GM23338 (cell line): ENCODE results near the gene SPIRE1. TPM values are rescaled to one million over a fixed set of nuclear protein-coding genes. Genes with fewer than 3 reads are reported as not detected.

Experiments
- ATAC-seq: fragments of 200-7000 bp; cut with Tn5 transposase; 3 replicates; pipeline ENCODE4 v1.9.1; 2020
- DNase-seq: peaks from one replicate; pipeline ENCODE4 v3.0.0-alpha.2; 2015; ENCODE audit warnings: low spot score
- H2AFZ ChIP-seq: fragments of 200-600 bp; sonication (generic); 2 replicates; pipeline ENCODE4 v1.8.0; 2016; ENCODE audit warnings: antibody characterized with exemption, mild to moderate bottlenecking, moderate library complexity
- H3F3A ChIP-seq: fragments of 200-600 bp; sonication (generic); replicated peaks from 2 replicates; pipeline ENCODE4 v1.8.0; 2017; ENCODE audit warnings: antibody characterized with exemption, mixed run types, low read depth
- H3K27ac ChIP-seq: fragments of 200-600 bp; sonication (generic); 2 replicates; pipeline ENCODE4 v1.6.1; 2016; ENCODE audit warnings: low read depth
- H3K27me3 ChIP-seq: fragments of 200-600 bp; sonication (generic); 2 replicates; pipeline ENCODE4 v1.8.0; 2016; ENCODE audit warnings: mild to moderate bottlenecking, mixed run types, moderate library complexity; ENCODE audit not compliant: insufficient read depth
- H3K36me3 ChIP-seq: fragments of 200-600 bp; sonication (generic); 2 replicates; pipeline ENCODE4 v1.8.0; 2016; ENCODE audit warnings: mild to moderate bottlenecking; ENCODE audit not compliant: insufficient read depth
- H3K4me1 ChIP-seq: fragments of 200-600 bp; sonication (generic); 2 replicates; pipeline ENCODE4 v1.8.0; 2016; ENCODE audit warnings: mild to moderate bottlenecking, moderate library complexity; ENCODE audit not compliant: insufficient read depth
- H3K4me2 ChIP-seq: fragments of 200-600 bp; sonication (generic); 2 replicates; pipeline ENCODE4 v1.7.1; 2017; ENCODE audit warnings: mixed run types
- H3K4me3 ChIP-seq: fragments of 200-600 bp; sonication (generic); 2 replicates; pipeline ENCODE4 v1.6.1; 2016; ENCODE audit warnings: mixed run types
- H3K79me2 ChIP-seq: fragments of 200-600 bp; sonication (generic); replicated peaks from 2 replicates; pipeline ENCODE4 v1.8.0; 2017; ENCODE audit warnings: mild to moderate bottlenecking; ENCODE audit not compliant: insufficient read depth
- H3K9me2 ChIP-seq: fragments of 200-600 bp; sonication (generic); 2 replicates; pipeline ENCODE4 v1.8.0; 2017; ENCODE audit not compliant: insufficient read depth
- H4K20me1 ChIP-seq: fragments of 200-600 bp; sonication (generic); replicated peaks from 2 replicates; pipeline ENCODE4 v1.8.0; 2017; ENCODE audit warnings: mild to moderate bottlenecking; ENCODE audit not compliant: insufficient read depth
- H3K27ac Mint-ChIP-seq: 2 replicates; pipeline ENCODE4 v1.8.0; 2020; ENCODE audit warnings: inconsistent platforms, mild to moderate bottlenecking, moderate library complexity, mixed read lengths
- H3K27me3 Mint-ChIP-seq: 3 replicates; pipeline ENCODE4 v1.8.0; 2022; ENCODE audit warnings: low read depth, mild to moderate bottlenecking, moderate library complexity, mixed read lengths, inconsistent platforms; ENCODE audit not compliant: insufficient read depth, poor library complexity
- H3K36me3 Mint-ChIP-seq: 3 replicates; pipeline ENCODE4 v1.8.0; 2021; ENCODE audit warnings: low read depth, mild to moderate bottlenecking, inconsistent platforms, moderate library complexity, mixed read lengths
- H3K4me1 Mint-ChIP-seq: 3 replicates; pipeline ENCODE4 v1.8.0; 2020; ENCODE audit warnings: mild to moderate bottlenecking, inconsistent platforms, mixed read lengths
- H3K4me3 Mint-ChIP-seq: 3 replicates; pipeline ENCODE4 v1.8.0; 2021; ENCODE audit warnings: moderate library complexity, mild to moderate bottlenecking, inconsistent platforms, mixed read lengths
- H3K9me3 Mint-ChIP-seq: 3 replicates; pipeline ENCODE4 v1.8.0; 2020; ENCODE audit warnings: moderate library complexity, mild to moderate bottlenecking, inconsistent platforms, mixed read lengths
- CREB1 ChIP-seq: fragments of 250-450 bp; sonication (Bioruptor Pico); IDR thresholded peaks from 2 replicates; pipeline ENCODE4 v1.5.0; 2020; ENCODE audit warnings: low read depth, mild to moderate bottlenecking, moderate library complexity
- CTCF ChIP-seq, 2 experiments: fragments of 200-600 bp in 1 of 2; sonication (generic) in 1 of 2; conservative IDR thresholded peaks; 2 replicates each; pipeline versions ENCODE4 v1.5.1 to v1.6.1; 2016 to 2017; ENCODE audit warnings: antibody characterized with exemption in 2 of 2, low read depth in 2 of 2, mild to moderate bottlenecking in 2 of 2, moderate library complexity in 1 of 2
- ETS1 ChIP-seq: IDR thresholded peaks from 2 replicates; pipeline ENCODE4 v1.6.1; 2016; ENCODE audit warnings: antibody characterized with exemption
- EZH2 ChIP-seq: fragments of 200-600 bp; sonication (generic); IDR thresholded peaks from one replicate; pipeline ENCODE4 v1.8.0; 2017; ENCODE audit warnings: antibody characterized with exemption, mild to moderate bottlenecking, low read depth; ENCODE audit not compliant: unreplicated experiment
- EZH2phosphoT487 ChIP-seq: fragments of 200-600 bp; sonication (generic); IDR thresholded peaks from one replicate; pipeline ENCODE4 v1.8.1; 2018; ENCODE audit warnings: antibody characterized with exemption; ENCODE audit not compliant: unreplicated experiment
- NANOG ChIP-seq: IDR thresholded peaks from 2 replicates; pipeline ENCODE4 v1.6.1; 2016; ENCODE audit warnings: antibody characterized with exemption, borderline replicate concordance
- POLR2AphosphoS5 ChIP-seq: IDR thresholded peaks from 2 replicates; pipeline ENCODE4 v1.6.1; 2016; ENCODE audit warnings: antibody characterized with exemption, low read depth
- REST ChIP-seq: IDR thresholded peaks from one replicate; pipeline ENCODE4 v1.6.1; 2018; ENCODE audit warnings: antibody characterized with exemption; ENCODE audit not compliant: unreplicated experiment
- polyA plus RNA-seq: library from polyadenylated mRNA; unstranded; fragments of >200 nt; fragmentation: Nextera tagmentation; extraction: Ambion mirVana; gene quantifications from 2 replicates; pipeline ENCODE4 v1.2.1, GENCODE V29; 2016
- total RNA-seq: library from RNA; depleted of rRNA; stranded (reverse); fragments of >200 nt; shearing (Covaris generic); gene quantifications from 2 replicates; pipeline ENCODE4 v1.2.3, GENCODE V29; 2014

Gene SPIRE1
- total and polyA plus RNA-seq, 2 experiments from 2014 or later, result 2.9 to 15.5 TPM

- TF ChIP-seq NANOG (no peak), REST (no peak), ETS1 (no peak)
These were observed 103.0 kb downstream of the SPIRE1 start (continued) for GRCh38 chr18:12554796-12555388.

GRCh38 chr18:12552879-12553242 lies 105.0 kb downstream of the SPIRE1 start:
- no peak overlapping the region for H2AFZ ChIP-seq
- H4K20me1 ChIP-seq, result no peaks in the 10 kb centered on the region
- peaks cover 6% of the 10 kb centered on the region for H3K4me1 Mint-ChIP-seq
- no peak overlapping the region for H3K27ac ChIP-seq
- H3K4me3 Mint-ChIP-seq, result no peak overlapping the region
- ATAC-seq, result no peak
- peaks cover 1% of the 10 kb centered on the region for H3K27me3 Mint-ChIP-seq
- no peaks in the 10 kb centered on the region for H3K9me2 ChIP-seq
- no peaks in the 10 kb centered on the region for H3K27me3 ChIP-seq
- H3F3A ChIP-seq, result no peaks in the 10 kb centered on the region
- peaks cover 49% of the 10 kb centered on the region for H3K36me3 Mint-ChIP-seq
- 0 out of 2 replicates have a peak, but pooled peaks cover 16% of the 10 kb centered on the region for H3K36me3 ChIP-seq
- H3K79me2 ChIP-seq, result 0 out of 2 replicates have a peak, but pooled peaks cover 15% of the 10 kb centered on the region
- DNase-seq, result no peak
- peaks cover 10% of the 10 kb centered on the region; the same call in 1 of the 2 replicates for H3K4me1 ChIP-seq
- peaks cover 59% of the 10 kb centered on the region for H3K9me3 Mint-ChIP-seq
- no peak overlapping the region for H3K4me2 ChIP-seq
- no peak overlapping the region for H3K4me3 ChIP-seq
- H3K27ac Mint-ChIP-seq, result no peak overlapping the region
- no peak for TF ChIP-seq CREB1 (CRISPR knock-in tag)
- no peak for TF ChIP-seq CTCF (conservative IDR thresholded peaks at IDR 0.05; ENCODE audit: low read depth in 2 of 2)
- no peak for TF ChIP-seq POLR2AphosphoS5
- no peak for TF ChIP-seq EZH2phosphoT487
- TF ChIP-seq EZH2, result no peak
- TF ChIP-seq REST, result no peak
